ENCODE data around the gene APOLD1.
"Not testable (repeated sequence)": the region's sequence is repeated elsewhere in the genome, so short reads cannot be mapped to it uniquely, and the experiment has no call there.

The APOLD1 gene

GRCh38 chr12:12786706-12787601 lies 1.5 kb downstream of the APOLD1 start:
- peak; percentile 67 for DNase-seq (ENCODE audit: low read depth)

- no peak for DNase-seq (ENCODE audit: low read depth)
Observed at GRCh38 chr12:12788131-12788530, 2.7 kb downstream of the APOLD1 start.

GRCh38 chr12:12788675-12789368 lies 3.4 kb downstream of the APOLD1 start:
- peak; percentile 15 for DNase-seq (ENCODE audit: low read depth)

GRCh38 chr12:12790956-12791355 lies 5.5 kb downstream of the APOLD1 start:
- DNase-seq (ENCODE audit: low read depth), result no peak

GRCh38 chr12:12791756-12792369 lies 6.4 kb downstream of the APOLD1 start:
- DNase-seq (ENCODE audit: low read depth), result no peak

GRCh38 chr12:12792421-12792820 lies 7.0 kb downstream of the APOLD1 start:
- no peak for DNase-seq (ENCODE audit: low read depth)

GRCh38 chr12:12794686-12795085 lies 9.2 kb downstream of the APOLD1 start:
- no peak for DNase-seq (ENCODE audit: low read depth)

GRCh38 chr12:12796171-12796570 lies 10.7 kb downstream of the APOLD1 start:
- no peak for DNase-seq (ENCODE audit: low read depth)

- DNase-seq (ENCODE audit: low read depth), result no peak
Observed at GRCh38 chr12:12796928-12797793, 11.7 kb downstream of the APOLD1 start.

- DNase-seq (ENCODE audit: low read depth), result no peak
Observed at GRCh38 chr12:12797794-12798152, 12.3 kb downstream of the APOLD1 start.

- no peak for DNase-seq (ENCODE audit: low read depth)
Observed at GRCh38 chr12:12798480-12798879, 13.0 kb downstream of the APOLD1 start.

GRCh38 chr12:12799163-12799920 lies 13.9 kb downstream of the APOLD1 start:
- no peak for DNase-seq (ENCODE audit: low read depth)

- DNase-seq (ENCODE audit: low read depth), result no peak
Observed at GRCh38 chr12:12800406-12801180, 15.1 kb downstream of the APOLD1 start.

GRCh38 chr12:12801656-12802055 lies 16.2 kb downstream of the APOLD1 start:
- not testable (repeated sequence) for DNase-seq (ENCODE audit: low read depth)

- DNase-seq (ENCODE audit: low read depth), result no peak
Observed at GRCh38 chr12:12803186-12803585, 17.7 kb downstream of the APOLD1 start.

- DNase-seq (ENCODE audit: low read depth), result no peak
Observed at GRCh38 chr12:12804011-12804410, 18.6 kb downstream of the APOLD1 start.

- DNase-seq (ENCODE audit: low read depth), result no peak
Observed at GRCh38 chr12:12804432-12804886, 19.0 kb downstream of the APOLD1 start.

- no peak for DNase-seq (ENCODE audit: low read depth)
Observed at GRCh38 chr12:12806784-12807516, 21.5 kb downstream of the APOLD1 start.

GRCh38 chr12:12807517-12807903 lies 22.1 kb downstream of the APOLD1 start:
- not testable (repeated sequence) for DNase-seq (ENCODE audit: low read depth)

Measured in stimulated activated CD8-positive, alpha-beta memory T cell treated with anti-CD3 and anti-CD28 coated beads, Interleukin-12 subunit alpha, Interleukin-12 subunit beta, amount 100 ng/mL, for 4 hours (primary cell).